HUES48 (cell line): Measurements from ENCODE around the gene TMEM255B.

Source experiments
- H3K27ac ChIP-seq: one replicate; pipeline ENCODE4 v1.7.0; 2013; ENCODE audit warnings: low read depth, low read length, inconsistent platforms
- H3K27me3 ChIP-seq: 2 replicates; pipeline ENCODE4 v1.6.1; 2013; ENCODE audit warnings: mild to moderate bottlenecking, low read length; ENCODE audit not compliant: control insufficient read depth, insufficient read depth
- H3K36me3 ChIP-seq: 2 replicates; pipeline ENCODE4 v1.6.1; 2013; ENCODE audit warnings: low read length; ENCODE audit not compliant: control insufficient read depth, insufficient read depth
- H3K4me1 ChIP-seq: 2 replicates; pipeline ENCODE4 v1.6.1; 2013; ENCODE audit warnings: mild to moderate bottlenecking, low read length; ENCODE audit not compliant: control insufficient read depth, insufficient read depth
- H3K4me3 ChIP-seq: 2 replicates; pipeline ENCODE4 v1.5.1; 2013; ENCODE audit warnings: mild to moderate bottlenecking, low read depth, low read length
- H3K9ac ChIP-seq: 2 replicates; pipeline ENCODE4 v1.6.1; 2013; ENCODE audit warnings: mild to moderate bottlenecking, low read depth, low read length, moderate library complexity
- H3K9me3 ChIP-seq: 2 replicates; pipeline ENCODE4 v1.6.1; 2013; ENCODE audit warnings: low read length; ENCODE audit not compliant: control insufficient read depth, insufficient read depth

The TMEM255B gene

GRCh38 chr13:113808058-113808834 lies 49.2 kb downstream of the TMEM255B start:
- H3K27me3 ChIP-seq = no peaks in the 10 kb centered on the region
- H3K4me1 ChIP-seq = no peaks in the 10 kb centered on the region
- H3K9me3 ChIP-seq = peaks cover 6% of the 10 kb centered on the region; the same call in 1 of the 2 replicates
- no peaks in the 10 kb centered on the region for H3K36me3 ChIP-seq
- H3K27ac ChIP-seq = no peak overlapping the region
- no peak overlapping the region for H3K4me3 ChIP-seq
- H3K9ac ChIP-seq = no peak overlapping the region

- peaks cover 6% of the 10 kb centered on the region; the same call in 1 of the 2 replicates for H3K9me3 ChIP-seq
- no peak overlapping the region for H3K4me3 ChIP-seq
- no peak overlapping the region for H3K27ac ChIP-seq
- H3K27me3 ChIP-seq = no peaks in the 10 kb centered on the region
- no peaks in the 10 kb centered on the region for H3K36me3 ChIP-seq
- H3K9ac ChIP-seq = no peak overlapping the region
- H3K4me1 ChIP-seq = no peaks in the 10 kb centered on the region
Observed at GRCh38 chr13:113809934-113810333, 50.9 kb downstream of the TMEM255B start.

- no peak overlapping the region for H3K9ac ChIP-seq
- no peaks in the 10 kb centered on the region for H3K4me1 ChIP-seq
- peaks cover 6% of the 10 kb centered on the region; the same call in 1 of the 2 replicates for H3K9me3 ChIP-seq
- no peak overlapping the region for H3K27ac ChIP-seq
- H3K36me3 ChIP-seq = no peaks in the 10 kb centered on the region
- H3K4me3 ChIP-seq = no peak overlapping the region
- H3K27me3 ChIP-seq = no peaks in the 10 kb centered on the region
Observed at GRCh38 chr13:113810640-113811039, 51.6 kb downstream of the TMEM255B start.

GRCh38 chr13:113811081-113811928 lies 52.3 kb downstream of the TMEM255B start:
- Histone ChIP-seq H3K27ac (no peak overlapping the region), H3K27me3 (no peaks in the 10 kb centered on the region), H3K36me3 (no peaks in the 10 kb centered on the region), H3K4me1 (no peaks in the 10 kb centered on the region), H3K4me3 (no peak overlapping the region), H3K9ac (no peak overlapping the region), H3K9me3 (peaks cover 6% of the 10 kb centered on the region; the same call in 1 of the 2 replicates)

- H3K9me3 ChIP-seq = peaks cover 6% of the 10 kb centered on the region; the same call in 1 of the 2 replicates
- H3K4me3 ChIP-seq = no peak overlapping the region
- no peaks in the 10 kb centered on the region for H3K36me3 ChIP-seq
- no peak overlapping the region for H3K27ac ChIP-seq
- no peaks in the 10 kb centered on the region for H3K27me3 ChIP-seq
- no peaks in the 10 kb centered on the region for H3K4me1 ChIP-seq
- no peak overlapping the region for H3K9ac ChIP-seq
Observed at GRCh38 chr13:113812178-113813040, 53.4 kb downstream of the TMEM255B start.

- Histone ChIP-seq H3K4me1 (no peaks in the 10 kb centered on the region), H3K36me3 (no peaks in the 10 kb centered on the region), H3K9ac (no peak overlapping the region), H3K27ac (no peak overlapping the region), H3K4me3 (no peak overlapping the region), H3K9me3 (peaks cover 2% of the 10 kb centered on the region; the same call in 1 of the 2 replicates), H3K27me3 (no peaks in the 10 kb centered on the region)
Observed at GRCh38 chr13:113813070-113813748, 54.2 kb downstream of the TMEM255B start.

GRCh38 chr13:113813749-113814434 lies 54.9 kb downstream of the TMEM255B start:
- H3K27me3 ChIP-seq = no peaks in the 10 kb centered on the region
- H3K36me3 ChIP-seq = no peaks in the 10 kb centered on the region
- H3K4me1 ChIP-seq = no peaks in the 10 kb centered on the region
- H3K27ac ChIP-seq = no peak overlapping the region
- H3K9me3 ChIP-seq = no peaks in the 10 kb centered on the region
- H3K4me3 ChIP-seq = no peak overlapping the region
- no peak overlapping the region for H3K9ac ChIP-seq

GRCh38 chr13:113814435-113814821 lies 55.4 kb downstream of the TMEM255B start:
- no peaks in the 10 kb centered on the region for H3K27me3 ChIP-seq
- no peaks in the 10 kb centered on the region for H3K4me1 ChIP-seq
- no peak overlapping the region for H3K4me3 ChIP-seq
- no peak overlapping the region for H3K27ac ChIP-seq
- H3K9ac ChIP-seq = no peak overlapping the region
- H3K9me3 ChIP-seq = no peaks in the 10 kb centered on the region
- no peaks in the 10 kb centered on the region for H3K36me3 ChIP-seq

GRCh38 chr13:113815151-113816058 lies 56.4 kb downstream of the TMEM255B start:
- Histone ChIP-seq H3K36me3 (no peaks in the 10 kb centered on the region), H3K4me1 (no peaks in the 10 kb centered on the region), H3K9ac (no peak overlapping the region), H3K9me3 (no peaks in the 10 kb centered on the region), H3K4me3 (no peak overlapping the region), H3K27me3 (no peaks in the 10 kb centered on the region), H3K27ac (no peak overlapping the region)
